ENCODE measurements around the gene GEMIN8. TPM values are rescaled to one million over a fixed set of nuclear protein-coding genes. Genes with fewer than 3 reads are reported as not detected.

The GEMIN8 gene
- total RNA-seq: 10 to 100 TPM; 21.5 to 25.7 TPM
- polyA plus RNA-seq: 10 to 100 TPM; 10.9 to 24.3 TPM
- long read RNA-seq, donor 1, partial matches to known transcripts: 0 of 5 reads
- long read RNA-seq, donor 1, other reads (novel, unspliced or antisense): 0 of 5 reads
- long read RNA-seq, donor 2: 0 reads
- long read RNA-seq, donor 3: 0 reads
- long read RNA-seq, donor 4, partial matches to known transcripts: 0 of 1 reads
- long read RNA-seq, donor 4, other reads (novel, unspliced or antisense): 0 of 1 reads
- long read RNA-seq, donor 5, partial matches to known transcripts: 5 of 12 reads
- long read RNA-seq, donor 5, other reads (novel, unspliced or antisense): 7 of 12 reads

- TF ChIP-seq, protein P1, sequence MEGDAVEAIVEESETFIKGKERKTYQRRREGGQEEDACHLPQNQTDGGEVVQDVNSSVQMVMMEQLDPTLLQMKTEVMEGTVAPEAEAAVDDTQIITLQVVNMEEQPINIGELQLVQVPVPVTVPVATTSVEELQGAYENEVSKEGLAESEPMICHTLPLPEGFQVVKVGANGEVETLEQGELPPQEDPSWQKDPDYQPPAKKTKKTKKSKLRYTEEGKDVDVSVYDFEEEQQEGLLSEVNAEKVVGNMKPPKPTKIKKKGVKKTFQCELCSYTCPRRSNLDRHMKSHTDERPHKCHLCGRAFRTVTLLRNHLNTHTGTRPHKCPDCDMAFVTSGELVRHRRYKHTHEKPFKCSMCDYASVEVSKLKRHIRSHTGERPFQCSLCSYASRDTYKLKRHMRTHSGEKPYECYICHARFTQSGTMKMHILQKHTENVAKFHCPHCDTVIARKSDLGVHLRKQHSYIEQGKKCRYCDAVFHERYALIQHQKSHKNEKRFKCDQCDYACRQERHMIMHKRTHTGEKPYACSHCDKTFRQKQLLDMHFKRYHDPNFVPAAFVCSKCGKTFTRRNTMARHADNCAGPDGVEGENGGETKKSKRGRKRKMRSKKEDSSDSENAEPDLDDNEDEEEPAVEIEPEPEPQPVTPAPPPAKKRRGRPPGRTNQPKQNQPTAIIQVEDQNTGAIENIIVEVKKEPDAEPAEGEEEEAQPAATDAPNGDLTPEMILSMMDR (IDR thresholded peaks at IDR 0.05; ENCODE audit: control extremely low read depth, extremely low read depth): no peak
- H3K9ac ChIP-seq (ENCODE audit: insufficient read depth in 1 of 2, low read length in 2 of 2): peak within 1 kb of the TSS; percentile 76 to 83
- ATAC-seq (ENCODE audit: insufficient read depth, low FRiP score) (peak; percentile 95), DNase-seq (peak; percentile 90 to 95 (median 93))
- H3K4me1 ChIP-seq (ENCODE audit: control insufficient read depth in 5 of 5, insufficient read depth in 5 of 5, low read length in 5 of 5): peaks cover 0 to 8% (median 3%) of the 10 kb centered on the region in 5 donors
- WGBS, 2 donors: 1 to 2% methylated on average over 43 to 67 of the region's 67 CpGs
- H3K4me3 ChIP-seq: peak within 1 kb of the TSS; percentile 75
- no peaks in the 10 kb centered on the region for H3K36me3 ChIP-seq (ENCODE audit: control insufficient read depth in 4 of 4, insufficient read depth in 4 of 4, low read length in 4 of 4)
- H3K27me3 ChIP-seq (ENCODE audit: control insufficient read depth in 3 of 3, insufficient read depth in 3 of 3, low read length in 2 of 3): peaks cover 0 to 50% (median 21%) of the 10 kb centered on the region in 3 donors
- peaks cover 0 to 4% (median 0%) of the 10 kb centered on the region in 4 donors for H3K9me3 ChIP-seq (ENCODE audit: control insufficient read depth in 4 of 4, insufficient read depth in 3 of 4, low read length in 3 of 4)
- H3K27ac ChIP-seq (ENCODE audit: low read depth in 1 of 2, low read length in 1 of 2): peak within 1 kb of the TSS; percentile 91 to 92
These were observed at the start of gene GEMIN8 for GRCh38 chrX:14029425-14030173. Gene GEMIN8, minus strand, starts transcription at chrX:14029892. Its CDS starts 8,414 bp downstream, at chrX:14021478.

DNA sequence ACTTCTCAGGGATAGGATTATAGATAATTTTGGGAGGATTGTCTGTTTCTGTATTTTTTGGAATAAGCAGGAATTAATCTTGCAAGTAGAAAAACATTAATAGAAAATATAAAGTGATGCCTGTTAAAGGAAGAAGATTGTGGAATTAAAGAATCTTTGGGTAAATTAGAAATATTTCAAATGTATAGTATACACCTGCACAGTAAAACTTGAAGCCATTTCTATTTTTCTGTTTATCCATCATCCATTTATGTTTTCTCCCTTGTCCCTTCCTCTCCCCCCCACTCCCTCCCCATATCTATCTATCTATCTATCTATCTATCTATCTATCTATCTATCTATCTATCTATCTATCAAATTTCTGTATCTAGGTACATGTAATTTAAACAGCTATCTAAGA lies 46.9 kb upstream of the GEMIN8 start:
- ATAC-seq (ENCODE audit: insufficient read depth, low FRiP score) (no peak), DNase-seq (no peak)
- H3K9ac ChIP-seq (ENCODE audit: insufficient read depth in 1 of 2, low read length in 2 of 2): no peak overlapping the region
- TF ChIP-seq, protein P1 (IDR thresholded peaks at IDR 0.05; ENCODE audit: control extremely low read depth, extremely low read depth): no peak
- peaks cover 9 to 37% (median 11%) of the 10 kb centered on the region in 3 donors for H3K27me3 ChIP-seq (ENCODE audit: control insufficient read depth in 3 of 3, insufficient read depth in 3 of 3, low read length in 2 of 3)
- no peak overlapping the region for H3K27ac ChIP-seq (ENCODE audit: low read depth in 1 of 2, low read length in 1 of 2)
- H3K4me3 ChIP-seq: no peak overlapping the region
- peaks cover 0 to 2% (median 0%) of the 10 kb centered on the region in 4 donors for H3K9me3 ChIP-seq (ENCODE audit: control insufficient read depth in 4 of 4, insufficient read depth in 3 of 4, low read length in 3 of 4)
- peaks cover 0 to 10% (median 0%) of the 10 kb centered on the region in 5 donors for H3K4me1 ChIP-seq (ENCODE audit: control insufficient read depth in 5 of 5, insufficient read depth in 5 of 5, low read length in 5 of 5)
- H3K36me3 ChIP-seq (ENCODE audit: control insufficient read depth in 4 of 4, insufficient read depth in 4 of 4, low read length in 4 of 4): no peaks in the 10 kb centered on the region

DNA sequence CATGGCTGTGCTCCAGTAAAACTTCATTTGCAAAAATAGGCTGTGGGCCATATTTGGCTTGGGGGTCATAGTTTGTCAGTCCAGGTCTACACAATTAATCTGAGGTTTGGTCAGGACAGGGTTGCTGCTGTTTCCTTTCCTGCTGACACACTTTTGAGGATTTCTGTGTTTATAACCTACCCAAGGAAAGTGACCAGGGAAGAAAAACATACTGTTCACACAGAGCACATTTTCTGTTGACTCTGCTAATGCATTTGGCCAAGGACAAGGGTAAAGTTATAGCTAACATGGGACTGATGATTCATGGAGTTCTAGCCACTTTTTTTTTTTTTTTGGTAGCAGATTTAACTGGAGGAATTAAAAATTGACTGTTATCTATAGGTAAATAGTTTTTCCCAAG lies 43.9 kb upstream of the GEMIN8 start:
- peaks cover 0 to 10% (median 0%) of the 10 kb centered on the region in 5 donors for H3K4me1 ChIP-seq (ENCODE audit: control insufficient read depth in 5 of 5, insufficient read depth in 5 of 5, low read length in 5 of 5)
- peaks cover 0 to 2% (median 0%) of the 10 kb centered on the region in 4 donors for H3K9me3 ChIP-seq (ENCODE audit: control insufficient read depth in 4 of 4, insufficient read depth in 3 of 4, low read length in 3 of 4)
- DNase-seq (peak in 2 of 3 donors; percentile 33 to 63), ATAC-seq (ENCODE audit: insufficient read depth, low FRiP score) (no peak)
- H3K9ac ChIP-seq (ENCODE audit: insufficient read depth in 1 of 2, low read length in 2 of 2): no peak overlapping the region
- H3K27me3 ChIP-seq (ENCODE audit: control insufficient read depth in 3 of 3, insufficient read depth in 3 of 3, low read length in 2 of 3): peaks cover 6 to 32% (median 15%) of the 10 kb centered on the region in 3 donors
- TF ChIP-seq, protein P1 (IDR thresholded peaks at IDR 0.05; ENCODE audit: control extremely low read depth, extremely low read depth): no peak
- no peaks in the 10 kb centered on the region for H3K36me3 ChIP-seq (ENCODE audit: control insufficient read depth in 4 of 4, insufficient read depth in 4 of 4, low read length in 4 of 4)
- H3K4me3 ChIP-seq: no peak overlapping the region
- no peak overlapping the region for H3K27ac ChIP-seq (ENCODE audit: low read depth in 1 of 2, low read length in 1 of 2)

Data from lung (tissue), 16 donors.